EL (cell line): Measurements from ENCODE around the gene COG8.

Source experiments
- DNase-seq: peaks from one replicate; pipeline ENCODE4 v3.0.0-alpha.2; 2016

Gene COG8

DNA sequence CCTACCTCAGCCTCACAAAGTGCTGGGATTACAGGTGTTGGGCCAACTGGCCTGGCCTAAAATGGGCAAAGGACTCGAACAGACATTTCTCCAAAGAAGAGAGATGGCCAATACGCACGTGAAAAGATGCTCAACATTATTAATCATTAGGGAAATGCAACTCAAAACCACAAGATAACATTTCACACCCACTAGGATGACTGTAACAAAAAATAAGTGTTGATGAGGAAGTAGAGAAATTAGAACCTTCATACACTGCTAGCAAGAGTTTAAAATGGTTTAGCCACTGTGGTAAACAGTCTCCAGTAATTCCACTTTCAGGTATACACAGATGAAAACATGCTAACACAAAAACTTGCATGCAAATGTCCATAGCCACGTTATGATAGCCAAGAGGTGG lies 6.6 kb upstream of the COG8 start:
- no peak for DNase-seq

DNA sequence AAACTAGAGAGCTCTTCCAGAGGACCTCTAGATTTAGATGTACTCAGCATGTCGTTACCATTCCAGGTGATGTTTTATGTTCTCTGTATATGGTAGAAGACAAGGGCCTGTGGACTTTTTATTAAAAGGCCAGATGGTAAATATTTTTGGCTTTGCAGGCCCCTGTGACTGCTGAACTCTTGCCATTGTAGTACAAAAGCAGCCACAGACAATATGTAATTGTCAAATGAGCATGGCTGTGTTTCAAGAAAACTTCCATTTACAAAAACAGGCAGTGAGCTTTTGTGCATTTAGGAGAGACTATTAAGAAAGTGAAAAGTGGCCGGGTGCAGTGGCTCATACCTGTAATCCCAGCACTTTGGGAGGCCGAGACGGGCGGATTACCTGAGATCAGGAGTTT lies 4.8 kb upstream of the COG8 start:
- no peak for DNase-seq

- peak; percentile 18 for DNase-seq
These were observed 806 bp upstream of the COG8 start for GRCh38 chr16:69340095-69340644.

- no peak for DNase-seq
These were observed 641 bp downstream of the COG8 start for GRCh38 chr16:69338557-69339288.

- no peak for DNase-seq
These were observed 4.7 kb downstream of the COG8 start for GRCh38 chr16:69334696-69335095.

DNA sequence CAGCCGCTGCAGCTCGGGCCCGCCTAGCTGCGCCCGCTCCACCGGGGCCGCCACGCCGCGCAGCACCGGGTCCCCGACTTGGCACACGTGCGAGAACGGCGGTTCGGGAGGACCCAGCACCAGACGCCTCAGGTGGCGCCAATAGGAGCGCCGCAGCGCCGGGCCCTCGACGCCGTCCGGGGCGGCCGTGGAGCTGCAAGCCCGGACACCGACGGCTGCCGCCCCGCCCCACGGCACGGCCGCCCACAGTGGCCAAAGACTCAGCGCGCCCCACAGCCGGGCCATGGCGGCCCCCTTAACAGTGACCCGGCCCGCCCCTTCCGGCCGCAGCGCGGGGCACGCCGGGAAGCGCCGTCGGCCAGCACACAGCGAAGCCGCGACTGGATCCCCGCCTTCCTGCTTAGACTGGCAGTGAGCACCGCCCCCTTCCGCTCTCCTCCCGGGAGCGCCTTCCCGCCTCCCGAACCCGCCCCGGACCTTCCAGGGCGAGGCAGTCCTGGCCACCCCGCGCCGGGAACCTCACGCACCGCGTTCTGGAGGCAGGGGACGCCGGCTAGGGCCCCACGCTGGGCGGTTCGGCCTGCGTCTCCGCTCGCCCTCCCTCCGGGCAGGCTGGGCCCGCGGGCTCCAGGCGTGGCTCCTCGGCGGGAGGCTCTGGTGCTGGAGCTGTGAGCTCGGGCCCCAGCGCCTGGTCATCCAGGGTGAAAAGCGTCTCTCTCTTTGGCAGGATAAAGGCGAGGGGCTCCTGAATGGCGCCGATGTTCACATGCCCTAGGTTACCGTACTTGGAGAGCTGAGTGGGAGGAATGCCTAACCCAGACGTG lies 8.9 kb downstream of the COG8 start, which contains the start of gene PDF:
Gene PDF, minus strand, starts transcription at position 303 of the 824 bp plus-strand sequence. Its CDS starts 18 bp downstream, at position 285.
- DNase-seq, result peak; percentile 94

GRCh38 chr16:69329369-69330285 lies 9.7 kb downstream of the COG8 start:
- DNase-seq, result peak; percentile 35

DNA sequence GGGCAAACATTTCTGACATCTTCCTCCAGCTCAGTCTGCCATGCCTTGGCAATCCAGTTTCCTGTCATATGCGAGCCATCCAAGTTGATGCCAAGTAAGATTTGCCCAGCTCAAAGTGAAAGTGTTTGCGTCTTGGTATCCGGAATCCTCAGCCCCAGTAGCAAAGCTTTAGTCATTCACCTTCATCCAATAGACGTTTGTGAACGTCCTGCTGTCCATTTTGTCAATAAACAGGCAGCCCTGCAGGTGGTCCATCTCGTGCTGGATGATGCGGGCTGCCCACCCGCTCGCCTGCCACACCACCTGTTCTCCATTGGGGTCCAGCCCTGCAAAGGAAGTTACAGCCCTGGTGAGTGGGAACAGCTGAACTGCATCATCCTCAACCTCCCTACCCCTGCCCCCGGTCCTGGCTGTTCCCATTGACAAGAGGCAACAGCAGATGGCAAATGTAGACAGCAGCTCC lies 10.5 kb downstream of the COG8 start:
- DNase-seq, result peak; percentile 51

DNA sequence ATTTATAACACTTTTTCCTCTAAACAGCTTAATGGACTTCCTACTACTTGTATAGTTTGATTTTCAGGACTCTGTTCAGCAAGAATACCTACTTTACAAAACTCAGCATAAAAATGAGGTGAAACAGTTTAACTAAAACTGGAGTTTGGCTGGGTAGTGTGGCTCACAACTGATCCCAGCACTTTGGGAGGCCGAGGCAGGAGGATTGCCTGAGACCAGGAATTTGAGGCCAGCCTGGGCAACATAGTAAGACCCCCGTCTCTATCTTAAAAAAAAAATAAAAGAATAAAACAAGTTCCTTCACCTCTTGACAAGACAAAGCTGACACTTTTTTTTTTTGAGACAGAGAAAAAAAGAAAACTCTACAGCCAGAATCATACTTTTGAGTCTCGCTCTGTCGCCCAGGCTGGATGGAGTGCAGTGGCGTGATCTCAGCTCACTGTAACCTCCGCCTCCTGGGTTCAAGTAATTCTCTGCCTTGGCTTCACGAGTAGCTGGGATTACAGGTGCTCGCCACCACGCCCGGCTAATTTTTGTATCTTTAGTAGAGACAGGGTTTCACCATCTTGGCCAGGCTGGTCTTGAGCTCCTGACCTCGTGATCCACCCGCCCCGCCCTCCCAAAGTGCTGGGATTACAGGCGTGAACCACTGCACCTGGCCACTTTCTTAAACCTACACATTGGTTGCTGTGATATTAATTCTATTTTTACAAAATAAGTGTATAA lies 11.6 kb downstream of the COG8 start:
- DNase-seq, result no peak

GRCh38 chr16:69326172-69326873 lies 13.0 kb downstream of the COG8 start:
- DNase-seq, result no peak

DNA sequence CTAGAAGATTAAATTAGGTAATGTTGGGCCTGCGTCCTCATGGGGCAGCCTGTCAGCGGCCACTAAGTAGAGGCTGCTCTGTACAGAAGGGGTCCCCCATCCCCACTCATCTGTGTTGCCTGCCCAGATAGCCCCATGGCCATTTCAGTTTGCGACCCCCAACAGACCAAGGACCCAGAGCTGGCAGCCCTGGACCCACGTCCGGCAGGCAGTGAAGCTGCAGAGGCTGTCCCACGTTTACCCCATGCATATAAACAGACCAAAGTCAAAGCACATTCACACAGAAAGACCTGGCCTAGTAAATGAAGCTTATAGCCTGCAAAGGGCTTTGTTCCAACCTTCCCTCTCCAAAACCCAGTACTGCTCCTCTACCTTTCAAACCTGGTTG lies 13.6 kb downstream of the COG8 start:
- DNase-seq, result no peak

GRCh38 chr16:69324585-69325253 lies 14.6 kb downstream of the COG8 start:
- no peak for DNase-seq

DNA sequence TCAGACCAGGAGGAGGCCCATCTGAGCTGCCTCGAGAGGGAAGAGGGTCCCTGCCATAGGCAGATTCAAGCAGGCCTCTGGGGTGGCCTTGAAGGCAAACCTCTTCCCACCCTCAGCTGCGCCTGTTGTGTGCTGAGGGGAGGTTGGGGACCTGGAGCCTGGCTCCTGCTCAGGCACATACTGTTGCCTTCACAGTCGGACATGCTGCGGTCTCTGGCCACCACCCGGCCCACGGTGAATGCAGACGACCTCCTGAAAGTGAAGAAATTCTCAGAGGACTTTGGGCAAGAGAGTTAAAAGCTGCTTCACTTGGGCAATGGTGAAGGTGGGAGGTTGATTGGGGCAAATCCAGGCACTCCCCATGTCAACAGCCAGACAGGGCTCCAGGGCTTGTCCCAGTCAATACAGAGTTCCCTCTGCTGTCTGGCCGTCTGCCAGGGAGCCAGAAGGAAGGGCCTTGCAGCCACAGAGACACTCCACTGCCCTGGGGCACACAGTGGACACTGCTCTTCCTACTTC lies 15.3 kb downstream of the COG8 start:
- peak; percentile 44 for DNase-seq

GRCh38 chr16:69323415-69323814 lies 15.9 kb downstream of the COG8 start:
- no peak for DNase-seq

DNA sequence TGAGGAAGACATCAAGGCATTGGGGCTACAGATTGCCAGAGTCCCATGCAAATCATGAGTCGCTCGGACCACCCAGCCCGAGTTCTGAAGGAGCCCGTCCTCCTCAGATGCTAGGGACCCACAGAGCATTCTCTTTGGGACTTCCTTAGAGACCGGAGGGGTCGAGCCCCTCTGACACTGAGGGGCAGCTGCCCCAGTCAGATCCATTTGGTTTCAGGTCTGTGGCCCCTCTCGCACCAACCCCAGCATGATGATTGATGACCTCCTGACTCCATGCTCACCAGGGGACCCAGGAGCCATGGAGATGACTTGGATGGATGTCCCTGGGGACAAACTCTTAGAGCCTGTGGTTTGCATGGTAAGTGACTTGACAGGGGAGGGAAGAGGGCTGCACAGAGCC lies 17.0 kb downstream of the COG8 start:
- DNase-seq, result no peak

DNA sequence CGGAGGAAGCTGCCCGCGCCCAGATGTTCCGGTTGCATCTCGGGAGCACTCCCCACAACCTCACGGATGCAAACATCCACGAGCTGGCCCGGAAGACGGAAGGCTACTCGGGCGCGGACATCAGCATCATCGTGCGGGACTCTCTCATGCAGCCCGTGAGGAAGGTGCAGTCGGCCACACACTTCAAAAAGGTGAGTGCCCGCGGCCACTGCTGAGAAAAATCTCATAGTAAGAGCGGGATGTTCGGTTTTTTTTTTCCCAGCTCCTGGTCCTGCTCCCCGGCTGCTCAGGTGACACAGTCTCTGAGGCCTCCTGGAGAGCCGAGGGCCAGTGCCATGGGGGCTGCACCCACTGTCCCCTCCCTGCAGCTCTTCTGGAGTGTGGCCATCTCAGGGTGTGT lies 18.3 kb downstream of the COG8 start:
- DNase-seq, result no peak

DNA sequence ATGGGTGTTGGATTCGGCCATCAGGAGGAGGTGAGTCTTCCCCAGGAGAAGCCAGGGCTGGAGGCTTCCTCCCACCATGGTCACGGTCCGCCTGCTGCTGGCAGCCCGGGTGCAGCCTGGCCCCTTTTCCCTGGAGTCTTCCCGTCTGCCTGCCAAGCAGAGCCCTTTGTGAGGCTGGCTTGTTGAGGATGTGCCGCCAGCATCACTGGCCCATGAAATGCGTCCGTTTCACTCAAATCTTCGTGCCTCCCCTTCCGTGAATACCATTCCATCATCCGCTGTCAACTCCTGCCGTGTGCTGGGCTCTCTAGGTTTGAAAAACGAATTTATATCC lies 18.7 kb downstream of the COG8 start:
- DNase-seq, result no peak

DNA sequence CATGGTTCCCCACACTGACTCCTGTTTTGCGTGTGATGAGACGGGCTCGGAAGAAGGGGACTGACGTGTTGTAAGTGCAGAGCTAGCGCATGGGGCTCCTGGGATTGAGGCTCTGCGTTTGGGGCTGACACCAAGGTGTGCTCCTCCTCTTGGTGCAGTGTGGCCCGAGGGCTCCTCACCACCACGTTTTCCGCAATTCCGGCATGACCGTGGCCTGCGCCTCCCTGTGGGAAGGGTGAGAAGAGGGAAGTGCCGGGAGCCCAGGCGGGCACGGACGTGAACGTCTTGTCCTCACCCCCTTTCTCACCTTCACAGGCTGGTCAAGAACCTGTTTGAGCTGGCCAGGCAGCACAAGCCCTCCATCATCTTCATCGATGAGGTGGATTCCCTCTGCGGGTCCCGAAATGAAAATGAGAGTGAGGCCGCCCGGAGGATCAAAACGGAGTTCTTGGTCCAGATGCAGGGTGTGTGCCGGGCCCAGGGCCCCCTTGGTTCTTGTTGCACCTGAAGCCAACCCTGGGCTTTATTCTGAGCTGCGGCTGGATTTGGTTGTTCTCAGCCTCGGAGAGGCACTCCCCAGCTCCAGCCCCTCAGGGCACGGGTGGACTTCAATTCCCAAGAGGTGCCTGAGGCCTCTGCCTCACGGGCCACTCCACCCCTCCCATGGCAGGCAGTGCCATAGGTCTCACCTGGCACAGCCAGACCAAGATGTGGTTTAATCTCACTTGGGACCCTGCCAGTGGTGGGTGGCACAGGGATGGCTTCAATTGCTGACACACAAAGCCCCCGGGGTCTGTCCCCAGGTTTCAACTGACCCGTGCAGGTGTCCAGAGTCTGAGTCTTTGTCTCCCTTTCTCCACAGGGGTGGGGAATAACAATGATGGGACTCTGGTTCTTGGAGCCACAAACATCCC lies 19.3 kb downstream of the COG8 start:
- no peak for DNase-seq

DNA sequence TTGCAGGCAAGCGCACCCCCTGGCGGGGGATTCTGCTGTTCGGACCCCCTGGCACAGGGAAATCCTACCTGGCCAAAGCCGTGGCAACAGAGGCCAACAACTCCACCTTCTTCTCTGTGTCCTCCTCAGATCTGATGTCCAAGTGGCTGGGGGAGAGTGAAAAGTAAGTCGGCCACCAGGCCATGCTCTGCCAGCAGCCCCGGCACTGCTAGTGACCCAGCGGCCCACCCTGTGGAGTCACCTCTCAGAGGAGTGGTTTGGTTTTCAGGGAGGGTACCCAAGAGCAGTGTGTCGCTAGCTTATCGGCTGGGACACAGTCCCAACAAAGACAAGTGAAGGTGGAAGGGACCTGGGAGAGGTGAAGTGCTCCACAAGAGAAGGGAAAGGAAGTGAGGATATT lies 20.0 kb downstream of the COG8 start:
- no peak for DNase-seq

DNA sequence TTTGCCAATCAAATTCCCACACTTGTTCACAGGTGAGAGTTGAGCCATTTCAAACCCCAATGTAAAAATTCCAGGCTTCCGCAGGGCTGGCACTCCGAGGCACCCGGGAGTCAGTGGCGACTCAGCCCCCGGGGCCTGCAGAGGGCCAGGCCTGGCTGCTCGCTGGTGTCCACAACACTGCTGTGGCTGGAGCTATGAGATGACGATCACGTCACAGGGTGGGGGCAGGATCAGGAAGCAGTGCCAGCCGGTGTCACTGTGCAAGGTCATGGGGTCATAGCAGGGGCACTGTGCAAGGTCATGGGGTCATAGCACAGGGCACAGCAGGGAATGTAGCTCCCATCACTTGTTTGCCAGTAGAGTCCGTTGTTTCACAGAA lies 20.5 kb downstream of the COG8 start:
- no peak for DNase-seq
